GM18505 (cell line): ENCODE data around the gene SAMSN1.
A peak's percentile ranks its signal among the peaks of the same experiment; 100 is the strongest.
"Not testable (repeated sequence)": the region's sequence is repeated elsewhere in the genome, so short reads cannot be mapped to it uniquely, and the experiment has no call there.

Source experiments
- ATAC-seq: cut with Tn5 transposase; IDR thresholded peaks from one replicate; pipeline ENCODE4 v1.9.1; 2021; ENCODE audit not compliant: unreplicated experiment
- POLR2A ChIP-seq: IDR thresholded peaks from 4 replicates; pipeline ENCODE4 v1.6.1; 2011; ENCODE audit warnings: borderline replicate concordance; ENCODE audit not compliant: insufficient read depth, insufficient read length; ENCODE audit errors: extremely low read depth

Gene SAMSN1

DNA sequence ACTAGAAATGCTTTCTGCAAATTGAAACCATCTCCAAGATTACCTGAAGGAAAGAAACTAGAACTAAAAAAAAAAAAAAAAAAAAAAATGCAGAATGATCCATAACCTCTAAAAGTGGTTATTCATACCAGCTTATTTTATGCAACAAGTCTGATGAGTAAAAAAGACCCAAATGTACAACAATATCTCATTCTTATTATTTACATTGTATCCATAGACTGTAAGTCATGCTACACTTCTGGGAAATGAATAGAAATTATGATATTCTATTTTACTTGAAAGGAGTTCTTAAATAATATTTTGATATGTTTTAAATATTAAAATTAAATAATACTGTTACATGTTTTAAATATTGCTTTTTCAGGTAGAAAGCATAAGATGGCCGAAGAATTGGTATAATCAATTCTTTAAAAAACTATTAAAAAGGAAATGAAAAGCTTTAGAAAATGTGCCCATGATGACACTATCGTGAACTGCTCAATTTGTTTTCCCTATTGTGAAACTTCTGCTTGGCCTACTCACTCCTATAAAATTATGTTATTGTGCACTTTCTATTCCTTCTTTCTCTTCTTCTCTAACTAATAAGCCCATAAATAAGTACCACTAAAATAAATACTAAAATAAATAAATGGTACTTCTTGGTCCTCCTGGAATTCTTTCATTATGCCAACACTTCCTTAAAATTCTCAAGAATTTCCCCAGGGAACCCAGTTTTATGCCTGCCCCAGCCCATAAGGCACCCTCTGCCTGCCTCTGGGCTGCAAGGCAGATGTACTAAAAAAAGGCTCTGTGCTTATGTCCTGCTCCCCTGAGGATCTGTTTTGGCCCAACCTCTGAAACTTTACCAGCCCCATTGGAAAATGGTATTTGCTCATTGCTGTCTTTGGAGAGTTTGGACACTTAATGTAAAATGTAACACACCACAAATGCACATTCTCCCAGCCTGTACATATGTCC lies 18.1 kb downstream of the SAMSN1 start:
- ATAC-seq, result no peak
- TF ChIP-seq POLR2A, result no peak

- ATAC-seq, result no peak
- no peak for TF ChIP-seq POLR2A
Observed at GRCh38 chr21:14526836-14527695, 19.0 kb downstream of the SAMSN1 start.

DNA sequence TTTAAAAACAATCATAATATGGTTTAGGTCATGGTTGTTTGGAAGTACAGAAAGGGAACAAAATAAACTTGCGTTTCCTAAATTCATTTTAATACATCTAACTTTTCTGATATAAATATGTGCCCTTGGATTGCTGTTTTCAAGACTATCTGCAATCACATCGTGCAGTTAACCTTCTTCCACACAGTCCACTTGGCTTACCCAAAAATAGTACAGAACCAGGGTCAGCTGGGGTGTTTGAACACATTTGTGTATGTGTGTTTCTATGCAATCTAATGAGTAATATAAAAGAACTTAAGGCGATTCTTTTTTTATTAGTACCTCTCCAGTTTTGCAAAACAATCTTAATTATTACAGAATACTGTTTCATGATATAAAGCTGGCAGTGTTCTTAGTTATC lies 19.9 kb downstream of the SAMSN1 start:
- no peak for ATAC-seq
- no peak for TF ChIP-seq POLR2A

- no peak for TF ChIP-seq POLR2A
Observed at GRCh38 chr21:14523234-14523633, 22.9 kb downstream of the SAMSN1 start.

GRCh38 chr21:14522736-14523135 lies 23.4 kb downstream of the SAMSN1 start:
- no peak for ATAC-seq
- no peak for TF ChIP-seq POLR2A

More at GRCh38 chr21:14523234-14523633, 22.9 kb downstream of the SAMSN1 start:
- peak; percentile 83 for ATAC-seq

DNA sequence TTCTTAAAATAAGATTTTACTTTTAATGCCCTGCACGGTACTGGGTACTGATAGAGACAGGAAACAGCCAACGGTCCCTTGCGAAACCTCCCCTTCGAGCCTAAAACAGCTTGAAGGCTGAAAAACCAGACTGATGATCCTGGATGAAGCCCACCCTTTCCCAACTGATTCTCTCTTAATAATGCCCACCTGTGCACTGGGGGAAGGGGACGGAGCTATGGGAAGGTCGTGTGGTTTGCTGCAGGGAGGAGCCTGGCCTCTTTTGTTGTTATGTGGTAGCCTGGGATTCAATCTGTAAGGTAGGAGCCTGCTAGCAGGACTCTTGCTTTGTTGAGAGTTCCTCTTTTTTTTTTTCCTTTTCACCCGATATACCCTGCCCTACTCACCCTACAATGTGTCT lies 25.6 kb downstream of the SAMSN1 start:
- ATAC-seq, result no peak
- no peak for TF ChIP-seq POLR2A

DNA sequence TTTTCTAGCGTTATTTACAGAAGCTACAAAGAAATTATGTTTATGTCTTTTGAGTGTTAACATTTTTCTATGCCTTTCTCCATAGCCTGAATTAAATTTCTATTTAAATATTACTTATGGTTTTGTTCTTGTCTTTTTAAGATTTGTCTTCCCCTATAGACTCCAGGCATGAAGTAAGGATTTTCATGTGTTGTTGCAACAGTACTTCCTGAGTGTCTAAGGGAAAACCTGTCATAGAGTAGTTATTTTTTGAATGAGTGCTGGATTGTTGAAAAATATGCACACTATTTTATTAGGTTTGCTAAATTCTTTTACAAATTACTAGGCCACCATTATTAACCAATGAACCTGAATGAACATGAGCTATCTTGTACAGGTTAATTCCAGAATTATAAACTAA lies 27.1 kb downstream of the SAMSN1 start:
- no peak for ATAC-seq

DNA sequence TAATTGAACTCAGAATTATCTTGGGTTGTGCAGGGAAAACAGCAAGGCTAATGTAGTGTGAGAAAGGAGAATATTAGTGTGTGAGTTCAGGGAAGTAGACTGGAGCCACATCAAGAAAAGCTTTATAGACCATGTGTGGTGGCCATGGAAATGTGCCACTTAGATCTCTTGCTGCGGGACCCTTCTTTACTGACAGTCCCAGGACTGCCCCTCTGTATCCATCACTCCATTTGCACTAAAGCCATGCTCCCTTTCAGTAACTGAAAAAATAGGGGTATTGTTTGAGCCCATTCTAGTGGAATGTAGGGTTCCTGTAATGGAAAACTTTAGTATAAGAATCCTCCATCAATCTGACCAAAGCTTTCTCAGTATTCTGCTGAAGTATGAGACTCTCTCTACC lies 32.3 kb downstream of the SAMSN1 start:
- TF ChIP-seq POLR2A, result no peak
- ATAC-seq, result no peak

More for the DNA sequence above, 27.1 kb downstream of the SAMSN1 start:
- TF ChIP-seq POLR2A, result no peak

- ATAC-seq, result not testable (repeated sequence)
Observed at GRCh38 chr21:14506859-14507457, 39.2 kb downstream of the SAMSN1 start.

DNA sequence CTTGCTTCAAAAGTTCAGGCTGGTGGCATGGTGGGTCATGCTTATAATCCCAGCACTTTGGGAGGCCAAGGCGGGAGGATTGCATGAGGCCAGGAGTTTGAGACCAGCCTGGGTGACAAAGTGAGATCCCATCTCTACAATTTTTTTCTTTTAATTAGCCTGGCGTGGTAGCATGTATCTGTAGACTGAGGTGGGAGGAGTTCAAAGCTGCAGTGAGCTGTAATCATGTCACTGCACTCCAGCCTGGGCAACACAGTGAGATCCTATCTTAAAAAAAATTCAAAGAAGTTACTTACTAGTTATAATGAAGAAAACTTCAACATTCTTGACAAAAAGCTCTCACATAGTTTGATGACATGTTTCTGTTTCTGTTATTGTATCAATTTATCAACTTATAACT lies 45.2 kb downstream of the SAMSN1 start:
- no peak for TF ChIP-seq POLR2A
- no peak for ATAC-seq

GRCh38 chr21:14499316-14499715 lies 46.8 kb downstream of the SAMSN1 start:
- no peak for ATAC-seq
- TF ChIP-seq POLR2A, result no peak

DNA sequence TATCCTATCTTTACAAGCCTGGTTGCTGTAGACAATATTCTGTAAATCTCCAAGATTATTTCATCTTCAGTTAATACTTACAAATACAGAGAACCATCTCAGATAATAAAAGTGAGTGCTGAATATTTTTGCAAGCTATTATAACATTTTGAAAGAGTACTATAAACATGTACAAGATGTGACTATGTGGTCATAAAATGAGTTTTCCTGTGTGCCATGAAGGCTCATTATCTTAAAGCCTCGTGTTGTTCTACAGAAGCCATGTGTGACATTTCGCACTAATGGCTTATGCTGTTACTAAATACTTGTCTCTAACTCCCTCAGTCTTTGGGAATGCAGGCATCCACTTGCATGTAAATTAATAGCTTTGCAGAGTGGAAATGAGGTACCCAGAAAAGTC lies 48.3 kb downstream of the SAMSN1 start:
- TF ChIP-seq POLR2A, result no peak
- ATAC-seq, result no peak

GRCh38 chr21:14495075-14495474 lies 51.0 kb downstream of the SAMSN1 start:
- ATAC-seq, result no peak
- TF ChIP-seq POLR2A, result no peak

DNA sequence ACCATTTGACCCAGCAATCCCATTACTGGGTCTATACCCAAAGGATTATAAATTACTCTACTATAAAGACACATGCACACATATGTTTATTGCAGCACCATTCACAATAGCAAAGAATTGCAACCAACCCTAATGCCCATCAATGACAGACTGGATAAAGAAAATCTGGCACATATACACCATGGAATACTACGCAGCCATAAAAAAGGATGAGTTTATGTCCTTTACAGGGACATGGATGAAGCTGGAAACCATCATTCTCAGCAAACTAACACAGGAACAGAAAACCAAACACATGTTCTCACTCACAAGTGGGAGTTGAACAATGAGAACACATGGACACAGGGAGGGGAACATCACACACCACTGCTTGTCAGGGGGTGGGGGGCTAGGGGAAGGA lies 51.9 kb downstream of the SAMSN1 start:
- not testable (repeated sequence) for ATAC-seq
